HG02588 (cell line): ENCODE measurements around the gene DEFB108B.
"Not testable (repeated sequence)": the region's sequence is repeated elsewhere in the genome, so short reads cannot be mapped to it uniquely, and the experiment has no call there.

Experiments
- ATAC-seq: cut with Tn5 transposase; IDR thresholded peaks from one replicate; pipeline ENCODE4 v1.9.1; 2021; ENCODE audit warnings: mild to moderate bottlenecking, moderate library complexity; ENCODE audit not compliant: unreplicated experiment

The DEFB108B gene

GRCh38 chr11:71832811-71833210 is at the start of gene DEFB108B:
DEFB108B (plus strand) TSS chr11:71833200; CDS start chr11:71833200, 0 bp downstream.
- not testable (repeated sequence) for ATAC-seq

GRCh38 chr11:71786114-71786847 is 46.7 kb upstream of the DEFB108B start:
- peak; percentile 23 for ATAC-seq

GRCh38 chr11:71786848-71787097 is 46.2 kb upstream of the DEFB108B start:
- ATAC-seq: peak; percentile 93

- ATAC-seq: peak; percentile 88
Measured at GRCh38 chr11:71787098-71787823, 45.7 kb upstream of the DEFB108B start.

- ATAC-seq: not testable (repeated sequence)
Measured at GRCh38 chr11:71787824-71788454, 45.1 kb upstream of the DEFB108B start.

- not testable (repeated sequence) for ATAC-seq
Measured at GRCh38 chr11:71789444-71790196, 43.4 kb upstream of the DEFB108B start.

GRCh38 chr11:71791111-71791510 is 41.9 kb upstream of the DEFB108B start:
- not testable (repeated sequence) for ATAC-seq

GRCh38 chr11:71792621-71793235 is 40.3 kb upstream of the DEFB108B start:
- ATAC-seq: not testable (repeated sequence)

GRCh38 chr11:71794386-71795040 is 38.5 kb upstream of the DEFB108B start:
- not testable (repeated sequence) for ATAC-seq

- not testable (repeated sequence) for ATAC-seq
Measured at GRCh38 chr11:71795236-71795635, 37.8 kb upstream of the DEFB108B start.

GRCh38 chr11:71796016-71796415 is 37.0 kb upstream of the DEFB108B start:
- ATAC-seq: not testable (repeated sequence)

GRCh38 chr11:71796781-71797180 is 36.2 kb upstream of the DEFB108B start:
- ATAC-seq: not testable (repeated sequence)

GRCh38 chr11:71799556-71800128 is 33.4 kb upstream of the DEFB108B start:
- ATAC-seq: not testable (repeated sequence)

- not testable (repeated sequence) for ATAC-seq
Measured at GRCh38 chr11:71800335-71800953, 32.6 kb upstream of the DEFB108B start.

- not testable (repeated sequence) for ATAC-seq
Measured at GRCh38 chr11:71801026-71801425, 32.0 kb upstream of the DEFB108B start.

- not testable (repeated sequence) for ATAC-seq
Measured at GRCh38 chr11:71802874-71803273, 30.1 kb upstream of the DEFB108B start.

GRCh38 chr11:71804158-71804947 is 28.6 kb upstream of the DEFB108B start:
- ATAC-seq: not testable (repeated sequence)

GRCh38 chr11:71812529-71812928 is 20.5 kb upstream of the DEFB108B start:
- not testable (repeated sequence) for ATAC-seq
